Measurements from ENCODE around the gene GFPT1. TPM values are rescaled to one million over a fixed set of nuclear protein-coding genes. Genes with fewer than 3 reads are reported as not detected.

GFPT1 gene
- total RNA-seq: 20.7 TPM
- 10 to 100 TPM in 3 of 4 donors, 1 to 10 TPM in 1; 8.0 to 13.6 (median 11.4) TPM for polyA plus RNA-seq

GRCh38 chr2:69386789-69387734 is at the start of gene GFPT1:
Gene GFPT1, minus strand, starts transcription at chr2:69387227. Its CDS starts 156 bp downstream, at chr2:69387071.
- peak within 1 kb of the TSS; percentile 90 for H3K4me3 ChIP-seq (ENCODE audit: low read depth, low read length)
- H3K4me1 ChIP-seq (ENCODE audit: control insufficient read depth, insufficient read depth, low read length, poor library complexity, severe bottlenecking): peaks cover 27% of the 10 kb centered on the region
- Mint-ChIP-seq H3K27me3 (no peaks in the 10 kb centered on the region), H3K36me3 (peaks cover 7% of the 10 kb centered on the region), H3K27ac (peak within 1 kb of the TSS; percentile 75 to 92 (median 89)), H3K4me1 (peaks cover 23 to 48% (median 30%) of the 10 kb centered on the region in 4 donors), H3K4me3 (peak within 1 kb of the TSS; percentile 89 to 97 (median 91)), H3K9me3 (no peaks in the 10 kb centered on the region)
- no peaks in the 10 kb centered on the region for H3K9me3 ChIP-seq (ENCODE audit: control insufficient read depth in 2 of 2, low read length in 2 of 2)
- peak; percentile 96 for ATAC-seq (ENCODE audit: low read depth in 2 of 2)
- DNase-seq: peak; percentile 89 to 94 (median 90)
- H3K27me3 ChIP-seq (ENCODE audit: control insufficient read depth, insufficient read depth, low read length): no peaks in the 10 kb centered on the region
- no peaks in the 10 kb centered on the region for H3K36me3 ChIP-seq (ENCODE audit: control insufficient read depth, insufficient read depth, low read length)
- peak within 1 kb of the TSS; percentile 75 for H3K27ac ChIP-seq (ENCODE audit: insufficient read depth, low read length, poor library complexity, severe bottlenecking)

- peaks cover 8% of the 10 kb centered on the region for H3K27me3 Mint-ChIP-seq
- peak overlapping the region; percentile 97 to 100 (median 99) for H3K27ac Mint-ChIP-seq
- peak overlapping the region; percentile 92 for H3K4me3 ChIP-seq (ENCODE audit: low read depth, low read length)
These were observed 49.5 kb upstream of the GFPT1 start for GRCh38 chr2:69436596-69436937.

DNA sequence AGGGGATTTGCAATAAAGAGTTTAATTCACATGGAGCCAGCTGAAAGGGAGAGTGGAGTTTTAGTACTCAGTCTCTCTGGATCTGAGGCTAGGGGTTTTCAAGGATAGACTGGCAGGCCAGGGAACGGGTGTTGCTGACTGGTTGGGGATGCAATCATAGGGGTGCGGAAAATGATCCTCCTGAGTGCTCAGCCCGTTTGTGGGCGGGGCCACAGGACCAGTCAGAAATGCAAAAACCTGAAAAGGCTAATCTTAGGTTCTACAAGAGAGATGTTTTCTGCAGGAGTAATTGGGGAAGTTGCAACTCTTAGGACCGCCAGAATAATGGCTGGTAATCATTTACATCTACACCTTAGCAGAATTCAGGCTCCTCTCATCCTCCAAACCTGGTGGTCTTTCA is 47.7 kb upstream of the GFPT1 start:
- Histone ChIP-seq H3K36me3 (ENCODE audit: control insufficient read depth, insufficient read depth, low read length) (peaks cover 13% of the 10 kb centered on the region), H3K9me3 (ENCODE audit: control insufficient read depth in 2 of 2, low read length in 2 of 2) (no peaks in the 10 kb centered on the region), H3K4me1 (ENCODE audit: control insufficient read depth, insufficient read depth, low read length, poor library complexity, severe bottlenecking) (peaks cover 25% of the 10 kb centered on the region), H3K27ac (ENCODE audit: insufficient read depth, low read length, poor library complexity, severe bottlenecking) (no peak overlapping the region), H3K4me3 (ENCODE audit: low read depth, low read length) (no peak overlapping the region), H3K27me3 (ENCODE audit: control insufficient read depth, insufficient read depth, low read length) (no peaks in the 10 kb centered on the region)
- Mint-ChIP-seq H3K9me3 (peaks cover 0 to 3% (median 0%) of the 10 kb centered on the region in 7 donors), H3K36me3 (peaks cover 7% of the 10 kb centered on the region), H3K4me1 (peaks cover 16 to 58% (median 40%) of the 10 kb centered on the region in 4 donors), H3K4me3 (peak overlapping the region in 2 of 4 donors; percentile 38 to 82), H3K27ac (peak overlapping the region in 1 of 3 donors; percentile 53), H3K27me3 (peaks cover 8% of the 10 kb centered on the region)
- no peak for ATAC-seq (ENCODE audit: low read depth in 2 of 2)
- no peak for DNase-seq

More at GRCh38 chr2:69436596-69436937, 49.5 kb upstream of the GFPT1 start:
- H3K27me3 ChIP-seq (ENCODE audit: control insufficient read depth, insufficient read depth, low read length): no peaks in the 10 kb centered on the region
- H3K4me3 Mint-ChIP-seq: peak overlapping the region; percentile 93 to 99 (median 98)
- DNase-seq: peak in 1 of 3 donors; percentile 64
- peaks cover 0 to 3% (median 0%) of the 10 kb centered on the region in 7 donors for H3K9me3 Mint-ChIP-seq
- peaks cover 2% of the 10 kb centered on the region for H3K36me3 ChIP-seq (ENCODE audit: control insufficient read depth, insufficient read depth, low read length)
- peak overlapping the region; percentile 91 for H3K27ac ChIP-seq (ENCODE audit: insufficient read depth, low read length, poor library complexity, severe bottlenecking)
- H3K4me1 ChIP-seq (ENCODE audit: control insufficient read depth, insufficient read depth, low read length, poor library complexity, severe bottlenecking): peaks cover 25% of the 10 kb centered on the region
- H3K4me1 Mint-ChIP-seq: peaks cover 16 to 56% (median 38%) of the 10 kb centered on the region in 4 donors
- peak in 1 of 2 donors; percentile 6 for ATAC-seq (ENCODE audit: low read depth in 2 of 2)
- H3K9me3 ChIP-seq (ENCODE audit: control insufficient read depth in 2 of 2, low read length in 2 of 2): no peaks in the 10 kb centered on the region
- peaks cover 7% of the 10 kb centered on the region for H3K36me3 Mint-ChIP-seq

DNA sequence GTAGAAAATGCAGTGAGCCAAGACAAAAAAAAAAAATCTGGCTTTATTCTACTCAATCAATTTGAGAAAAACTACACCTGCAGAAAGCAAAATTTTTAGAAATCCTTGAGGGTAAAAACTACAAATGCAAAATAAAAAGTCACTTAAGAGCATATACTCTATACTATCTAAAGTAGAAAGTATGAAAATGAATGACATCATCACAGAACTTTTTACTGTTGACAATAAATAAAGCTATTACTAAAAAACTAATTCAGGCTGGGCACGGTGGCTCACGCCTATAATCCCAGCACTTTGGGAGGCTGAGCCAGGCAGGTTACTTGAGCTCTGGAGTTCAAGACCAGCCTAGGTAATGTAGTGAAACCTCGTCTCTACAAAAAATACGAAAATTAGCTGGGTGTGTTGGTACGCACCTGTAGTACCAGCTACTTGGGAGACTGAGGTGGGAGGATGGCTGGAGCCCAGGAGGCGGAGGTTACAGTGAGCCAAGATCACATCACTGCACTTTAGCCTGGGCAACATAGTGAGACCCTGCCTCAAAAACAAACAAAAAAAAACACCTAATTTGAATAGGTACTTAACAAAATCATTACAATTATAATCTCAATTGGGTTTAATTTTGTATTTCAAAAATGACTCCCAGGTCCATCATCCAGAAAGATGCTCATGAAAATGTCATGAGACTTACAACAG is 42.6 kb upstream of the GFPT1 start:
- Mint-ChIP-seq H3K27ac (peak overlapping the region in 1 of 3 donors; percentile 67), H3K4me1 (peaks cover 6 to 22% (median 13%) of the 10 kb centered on the region in 4 donors), H3K4me3 (no peak overlapping the region), H3K27me3 (no peaks in the 10 kb centered on the region), H3K9me3 (peaks cover 0 to under 1% (median 0%) of the 10 kb centered on the region in 7 donors), H3K36me3 (peaks cover 8% of the 10 kb centered on the region)
- H3K9me3 ChIP-seq (ENCODE audit: control insufficient read depth in 2 of 2, low read length in 2 of 2): no peaks in the 10 kb centered on the region
- no peaks in the 10 kb centered on the region for H3K4me1 ChIP-seq (ENCODE audit: control insufficient read depth, insufficient read depth, low read length, poor library complexity, severe bottlenecking)
- peaks cover 36% of the 10 kb centered on the region for H3K36me3 ChIP-seq (ENCODE audit: control insufficient read depth, insufficient read depth, low read length)
- H3K27me3 ChIP-seq (ENCODE audit: control insufficient read depth, insufficient read depth, low read length): no peaks in the 10 kb centered on the region
- ATAC-seq (ENCODE audit: low read depth in 2 of 2) (no peak), DNase-seq (no peak)
- H3K4me3 ChIP-seq (ENCODE audit: low read depth, low read length): no peak overlapping the region
- H3K27ac ChIP-seq (ENCODE audit: insufficient read depth, low read length, poor library complexity, severe bottlenecking): no peak overlapping the region

- peaks cover 4 to 16% (median 7%) of the 10 kb centered on the region in 4 donors for H3K4me1 Mint-ChIP-seq
- H3K27me3 ChIP-seq (ENCODE audit: control insufficient read depth, insufficient read depth, low read length): no peaks in the 10 kb centered on the region
- ATAC-seq (ENCODE audit: low read depth in 2 of 2) (no peak), DNase-seq (no peak)
- H3K4me3 ChIP-seq (ENCODE audit: low read depth, low read length): no peak overlapping the region
- H3K27me3 Mint-ChIP-seq: no peaks in the 10 kb centered on the region
- peaks cover 36% of the 10 kb centered on the region for H3K36me3 ChIP-seq (ENCODE audit: control insufficient read depth, insufficient read depth, low read length)
- H3K36me3 Mint-ChIP-seq: peaks cover 8% of the 10 kb centered on the region
- no peaks in the 10 kb centered on the region for H3K9me3 ChIP-seq (ENCODE audit: control insufficient read depth in 2 of 2, low read length in 2 of 2)
- peak overlapping the region in 2 of 3 donors; percentile 67 to 85 for H3K27ac Mint-ChIP-seq
- H3K27ac ChIP-seq (ENCODE audit: insufficient read depth, low read length, poor library complexity, severe bottlenecking): no peak overlapping the region
- H3K4me3 Mint-ChIP-seq: no peak overlapping the region
- no peaks in the 10 kb centered on the region for H3K4me1 ChIP-seq (ENCODE audit: control insufficient read depth, insufficient read depth, low read length, poor library complexity, severe bottlenecking)
- H3K9me3 Mint-ChIP-seq: no peaks in the 10 kb centered on the region
These were observed 42.0 kb upstream of the GFPT1 start for GRCh38 chr2:69428981-69429380.

- no peaks in the 10 kb centered on the region for H3K27me3 Mint-ChIP-seq
- ATAC-seq (ENCODE audit: low read depth in 2 of 2): no peak
- Histone ChIP-seq H3K9me3 (ENCODE audit: control insufficient read depth in 2 of 2, low read length in 2 of 2) (no peaks in the 10 kb centered on the region), H3K4me1 (ENCODE audit: control insufficient read depth, insufficient read depth, low read length, poor library complexity, severe bottlenecking) (no peaks in the 10 kb centered on the region), H3K27me3 (ENCODE audit: control insufficient read depth, insufficient read depth, low read length) (no peaks in the 10 kb centered on the region), H3K36me3 (ENCODE audit: control insufficient read depth, insufficient read depth, low read length) (peaks cover 31% of the 10 kb centered on the region), H3K27ac (ENCODE audit: insufficient read depth, low read length, poor library complexity, severe bottlenecking) (no peak overlapping the region), H3K4me3 (ENCODE audit: low read depth, low read length) (no peak overlapping the region)
- no peaks in the 10 kb centered on the region for H3K9me3 Mint-ChIP-seq
- DNase-seq: no peak
- peaks cover 4 to 12% (median 8%) of the 10 kb centered on the region in 4 donors for H3K4me1 Mint-ChIP-seq
- H3K4me3 Mint-ChIP-seq: no peak overlapping the region
- peaks cover 17% of the 10 kb centered on the region for H3K36me3 Mint-ChIP-seq
- no peak overlapping the region for H3K27ac Mint-ChIP-seq
These were observed 37.4 kb upstream of the GFPT1 start for GRCh38 chr2:69424419-69424818.

DNA sequence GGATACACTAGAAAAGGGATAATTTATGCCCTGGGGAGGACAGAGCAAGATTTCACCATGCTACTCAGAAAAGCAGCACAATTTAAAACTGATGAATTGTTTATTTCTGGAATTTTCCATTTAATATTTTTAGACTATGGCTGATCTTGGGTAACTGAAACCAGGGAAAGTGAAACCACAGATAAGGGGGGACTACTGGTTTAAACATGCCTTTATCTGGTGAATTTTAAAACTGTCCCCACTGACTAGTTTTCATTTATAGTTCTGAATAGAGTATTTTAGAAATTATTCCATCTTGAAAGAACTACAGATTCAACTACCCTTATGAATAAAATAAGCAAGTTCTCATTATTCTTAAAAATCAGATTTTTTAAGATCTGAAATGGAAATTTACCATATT is 35.2 kb upstream of the GFPT1 start:
- Histone ChIP-seq H3K4me1 (ENCODE audit: control insufficient read depth, insufficient read depth, low read length, poor library complexity, severe bottlenecking) (no peaks in the 10 kb centered on the region), H3K4me3 (ENCODE audit: low read depth, low read length) (no peak overlapping the region), H3K27me3 (ENCODE audit: control insufficient read depth, insufficient read depth, low read length) (no peaks in the 10 kb centered on the region), H3K9me3 (ENCODE audit: control insufficient read depth in 2 of 2, low read length in 2 of 2) (no peaks in the 10 kb centered on the region), H3K27ac (ENCODE audit: insufficient read depth, low read length, poor library complexity, severe bottlenecking) (no peak overlapping the region), H3K36me3 (ENCODE audit: control insufficient read depth, insufficient read depth, low read length) (peaks cover 29% of the 10 kb centered on the region)
- DNase-seq: no peak
- Mint-ChIP-seq H3K36me3 (peaks cover 18% of the 10 kb centered on the region), H3K4me3 (peak overlapping the region in 1 of 4 donors; percentile 38), H3K4me1 (peaks cover 2 to 8% (median 7%) of the 10 kb centered on the region in 4 donors), H3K27me3 (no peaks in the 10 kb centered on the region), H3K9me3 (no peaks in the 10 kb centered on the region), H3K27ac (peak overlapping the region in 1 of 3 donors; percentile 74)
- no peak for ATAC-seq (ENCODE audit: low read depth in 2 of 2)
